HepG2 (cell line): ENCODE data around the gene TNFRSF6B. TPM values are rescaled to one million over a fixed set of nuclear protein-coding genes. Genes with fewer than 3 reads are reported as not detected.

Experiments
- AKAP8 ChIP-seq: sonication (generic); formaldehyde crosslinking; IDR thresholded peaks from 2 replicates; pipeline ENCODE4 v1.5.1; 2020; ENCODE audit warnings: mild to moderate bottlenecking, missing genetic modification reagents
- FOXC1 ChIP-seq: sonication (generic); formaldehyde crosslinking; IDR thresholded peaks from 2 replicates; pipeline ENCODE4 v1.8.0; 2022; ENCODE audit warnings: mild to moderate bottlenecking, missing genetic modification reagents, borderline replicate concordance
- HBP1 ChIP-seq: IDR thresholded peaks from 2 replicates; pipeline ENCODE4 v1.6.1; 2016; ENCODE audit warnings: low read depth, control low read depth
- KLF12 ChIP-seq: sonication (generic); formaldehyde crosslinking; IDR thresholded peaks from 2 replicates; pipeline ENCODE4 v1.4.0; 2020; ENCODE audit warnings: missing genetic modification reagents, borderline replicate concordance
- MLX ChIP-seq: IDR thresholded peaks from 2 replicates; pipeline ENCODE4 v1.6.1; 2016
- NFE2L2 ChIP-seq: fragments of 150-350 bp; IDR thresholded peaks from 2 replicates; pipeline ENCODE4 v1.6.1; 2014; ENCODE audit warnings: low read length
- TGIF2 ChIP-seq: IDR thresholded peaks from 2 replicates; pipeline ENCODE4 v1.6.1; 2016; ENCODE audit warnings: control low read depth, missing compliant biosample characterization
- ZNF138 ChIP-seq: sonication (generic); formaldehyde crosslinking; IDR thresholded peaks from 2 replicates; pipeline ENCODE4 v1.5.0; 2020; ENCODE audit warnings: mild to moderate bottlenecking, low read depth, missing genetic modification reagents
- ZNF556 ChIP-seq: sonication (generic); formaldehyde crosslinking; IDR thresholded peaks from 2 replicates; pipeline ENCODE4 v1.4.0; 2020; ENCODE audit warnings: mild to moderate bottlenecking, missing genetic modification reagents, borderline replicate concordance
- ZNF598 ChIP-seq: sonication (generic); formaldehyde crosslinking; IDR thresholded peaks from 2 replicates; pipeline ENCODE4 v1.5.1; 2020; ENCODE audit warnings: mild to moderate bottlenecking, missing genetic modification reagents, borderline replicate concordance
- ZNF75D ChIP-seq: sonication (generic); formaldehyde crosslinking; IDR thresholded peaks from 2 replicates; pipeline ENCODE4 v1.8.1; 2023; ENCODE audit warnings: missing genetic modification reagents, mild to moderate bottlenecking, borderline replicate concordance
- ZSCAN22 ChIP-seq: sonication (generic); formaldehyde crosslinking; IDR thresholded peaks from 2 replicates; pipeline ENCODE4 v1.4.0; 2020; ENCODE audit warnings: mild to moderate bottlenecking, missing genetic modification reagents
- polyA plus RNA-seq, 8 experiments: library from polyadenylated mRNA; depleted of rRNA in 3 of 8; stranded (reverse) in 7 of 8; unstranded in 1 of 8; fragments of >200 nt; fragmentation: Illumina TruSeq in 4 of 8; extraction: Trizol in 4 of 8; gene quantifications; 2 replicates each; pipeline versions ENCODE4 v1.2.1 to v1.2.3, GENCODE V29; 2011 to 2016; ENCODE audit warnings: low read depth in 4 of 8, missing spikeins in 1 of 8, mixed read lengths in 1 of 8; ENCODE audit not compliant: insufficient read depth in 1 of 8
- total RNA-seq, 5 experiments: library from RNA; depleted of rRNA; stranded (reverse); fragments of >200 nt; fragmentation: Illumina TruSeq; extraction: Trizol; gene quantifications; 2 replicates each; pipeline ENCODE4 v1.2.3, GENCODE V29; 2016; ENCODE audit warnings: low read depth in 1 of 5
- TF ChIP-seq, protein P1 (sequence below): sonication (generic); formaldehyde crosslinking; IDR thresholded peaks from 2 replicates; pipeline ENCODE4 v1.5.1; 2020; ENCODE audit warnings: missing genetic modification reagents, mild to moderate bottlenecking, borderline replicate concordance
- TF ChIP-seq, protein P2 (sequence below): sonication (generic); formaldehyde crosslinking; IDR thresholded peaks from 2 replicates; pipeline ENCODE4 v1.4.0; 2020; ENCODE audit warnings: mild to moderate bottlenecking, missing genetic modification reagents
- TF ChIP-seq, protein P3 (sequence below), 2 experiments: sonication (generic) in 1 of 2; formaldehyde crosslinking in 1 of 2; IDR thresholded peaks; 2 replicates each; pipeline versions ENCODE4 v1.5.1 to v1.6.1; 2011 to 2020; ENCODE audit warnings: borderline replicate concordance in 1 of 2, low read depth in 1 of 2, low read length in 1 of 2, mild to moderate bottlenecking in 1 of 2, missing genetic modification reagents in 1 of 2, moderate library complexity in 1 of 2

The TNFRSF6B gene
- total and polyA plus RNA-seq, 2 of the 13 experiments (the other 11 are each of a cell fraction or from before 2014, with no cell fraction given), result 0.24 TPM; not detected in 1

- TF ChIP-seq ZSCAN22 (CRISPR knock-in tag) (no peak), ZNF75D (CRISPR knock-in tag) (no peak), HBP1 (CRISPR knock-in tag) (no peak), ZNF556 (CRISPR knock-in tag) (no peak), MLX (CRISPR knock-in tag) (peak; percentile 95), AKAP8 (CRISPR knock-in tag) (no peak), ZNF138 (no peak), TGIF2 (no peak; the same call in 1 of the 2 replicates), ZNF598 (no peak), FOXC1 (CRISPR knock-in tag) (peak; percentile 76), NFE2L2 (no peak), KLF12 (CRISPR knock-in tag) (no peak)
- TF ChIP-seq, protein P1, sequence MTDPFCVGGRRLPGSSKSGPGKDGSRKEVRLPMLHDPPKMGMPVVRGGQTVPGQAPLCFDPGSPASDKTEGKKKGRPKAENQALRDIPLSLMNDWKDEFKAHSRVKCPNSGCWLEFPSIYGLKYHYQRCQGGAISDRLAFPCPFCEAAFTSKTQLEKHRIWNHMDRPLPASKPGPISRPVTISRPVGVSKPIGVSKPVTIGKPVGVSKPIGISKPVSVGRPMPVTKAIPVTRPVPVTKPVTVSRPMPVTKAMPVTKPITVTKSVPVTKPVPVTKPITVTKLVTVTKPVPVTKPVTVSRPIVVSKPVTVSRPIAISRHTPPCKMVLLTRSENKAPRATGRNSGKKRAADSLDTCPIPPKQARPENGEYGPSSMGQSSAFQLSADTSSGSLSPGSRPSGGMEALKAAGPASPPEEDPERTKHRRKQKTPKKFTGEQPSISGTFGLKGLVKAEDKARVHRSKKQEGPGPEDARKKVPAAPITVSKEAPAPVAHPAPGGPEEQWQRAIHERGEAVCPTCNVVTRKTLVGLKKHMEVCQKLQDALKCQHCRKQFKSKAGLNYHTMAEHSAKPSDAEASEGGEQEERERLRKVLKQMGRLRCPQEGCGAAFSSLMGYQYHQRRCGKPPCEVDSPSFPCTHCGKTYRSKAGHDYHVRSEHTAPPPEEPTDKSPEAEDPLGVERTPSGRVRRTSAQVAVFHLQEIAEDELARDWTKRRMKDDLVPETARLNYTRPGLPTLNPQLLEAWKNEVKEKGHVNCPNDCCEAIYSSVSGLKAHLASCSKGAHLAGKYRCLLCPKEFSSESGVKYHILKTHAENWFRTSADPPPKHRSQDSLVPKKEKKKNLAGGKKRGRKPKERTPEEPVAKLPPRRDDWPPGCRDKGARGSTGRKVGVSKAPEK (CRISPR knock-in tag), result no peak
- TF ChIP-seq, protein P2, sequence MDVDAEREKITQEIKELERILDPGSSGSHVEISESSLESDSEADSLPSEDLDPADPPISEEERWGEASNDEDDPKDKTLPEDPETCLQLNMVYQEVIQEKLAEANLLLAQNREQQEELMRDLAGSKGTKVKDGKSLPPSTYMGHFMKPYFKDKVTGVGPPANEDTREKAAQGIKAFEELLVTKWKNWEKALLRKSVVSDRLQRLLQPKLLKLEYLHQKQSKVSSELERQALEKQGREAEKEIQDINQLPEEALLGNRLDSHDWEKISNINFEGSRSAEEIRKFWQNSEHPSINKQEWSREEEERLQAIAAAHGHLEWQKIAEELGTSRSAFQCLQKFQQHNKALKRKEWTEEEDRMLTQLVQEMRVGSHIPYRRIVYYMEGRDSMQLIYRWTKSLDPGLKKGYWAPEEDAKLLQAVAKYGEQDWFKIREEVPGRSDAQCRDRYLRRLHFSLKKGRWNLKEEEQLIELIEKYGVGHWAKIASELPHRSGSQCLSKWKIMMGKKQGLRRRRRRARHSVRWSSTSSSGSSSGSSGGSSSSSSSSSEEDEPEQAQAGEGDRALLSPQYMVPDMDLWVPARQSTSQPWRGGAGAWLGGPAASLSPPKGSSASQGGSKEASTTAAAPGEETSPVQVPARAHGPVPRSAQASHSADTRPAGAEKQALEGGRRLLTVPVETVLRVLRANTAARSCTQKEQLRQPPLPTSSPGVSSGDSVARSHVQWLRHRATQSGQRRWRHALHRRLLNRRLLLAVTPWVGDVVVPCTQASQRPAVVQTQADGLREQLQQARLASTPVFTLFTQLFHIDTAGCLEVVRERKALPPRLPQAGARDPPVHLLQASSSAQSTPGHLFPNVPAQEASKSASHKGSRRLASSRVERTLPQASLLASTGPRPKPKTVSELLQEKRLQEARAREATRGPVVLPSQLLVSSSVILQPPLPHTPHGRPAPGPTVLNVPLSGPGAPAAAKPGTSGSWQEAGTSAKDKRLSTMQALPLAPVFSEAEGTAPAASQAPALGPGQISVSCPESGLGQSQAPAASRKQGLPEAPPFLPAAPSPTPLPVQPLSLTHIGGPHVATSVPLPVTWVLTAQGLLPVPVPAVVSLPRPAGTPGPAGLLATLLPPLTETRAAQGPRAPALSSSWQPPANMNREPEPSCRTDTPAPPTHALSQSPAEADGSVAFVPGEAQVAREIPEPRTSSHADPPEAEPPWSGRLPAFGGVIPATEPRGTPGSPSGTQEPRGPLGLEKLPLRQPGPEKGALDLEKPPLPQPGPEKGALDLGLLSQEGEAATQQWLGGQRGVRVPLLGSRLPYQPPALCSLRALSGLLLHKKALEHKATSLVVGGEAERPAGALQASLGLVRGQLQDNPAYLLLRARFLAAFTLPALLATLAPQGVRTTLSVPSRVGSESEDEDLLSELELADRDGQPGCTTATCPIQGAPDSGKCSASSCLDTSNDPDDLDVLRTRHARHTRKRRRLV (CRISPR knock-in tag), result no peak; the same call in 1 of the 2 replicates
- TF ChIP-seq, protein P3, sequence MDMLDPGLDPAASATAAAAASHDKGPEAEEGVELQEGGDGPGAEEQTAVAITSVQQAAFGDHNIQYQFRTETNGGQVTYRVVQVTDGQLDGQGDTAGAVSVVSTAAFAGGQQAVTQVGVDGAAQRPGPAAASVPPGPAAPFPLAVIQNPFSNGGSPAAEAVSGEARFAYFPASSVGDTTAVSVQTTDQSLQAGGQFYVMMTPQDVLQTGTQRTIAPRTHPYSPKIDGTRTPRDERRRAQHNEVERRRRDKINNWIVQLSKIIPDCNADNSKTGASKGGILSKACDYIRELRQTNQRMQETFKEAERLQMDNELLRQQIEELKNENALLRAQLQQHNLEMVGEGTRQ (IDR thresholded peaks at IDR 0.05; ENCODE audit: low read depth, low read length), result peak; percentile 56; the same call in 1 of the 2 replicates
- TF ChIP-seq, protein P3 (CRISPR knock-in tag; IDR thresholded peaks at IDR 0.05; ENCODE audit: borderline replicate concordance), result peak; percentile 68; the same call in 1 of the 2 replicates
Observed at GRCh38 chr20:63745961-63746731, 49.7 kb downstream of the TNFRSF6B start (continued).
